GM21825 (cell line): Measurements from ENCODE around the gene STON2.

Experiments
- ATAC-seq: cut with Tn5 transposase; IDR thresholded peaks from one replicate; pipeline ENCODE4 v1.9.1; 2021; ENCODE audit warnings: mild to moderate bottlenecking, moderate library complexity; ENCODE audit not compliant: unreplicated experiment

Gene STON2

DNA sequence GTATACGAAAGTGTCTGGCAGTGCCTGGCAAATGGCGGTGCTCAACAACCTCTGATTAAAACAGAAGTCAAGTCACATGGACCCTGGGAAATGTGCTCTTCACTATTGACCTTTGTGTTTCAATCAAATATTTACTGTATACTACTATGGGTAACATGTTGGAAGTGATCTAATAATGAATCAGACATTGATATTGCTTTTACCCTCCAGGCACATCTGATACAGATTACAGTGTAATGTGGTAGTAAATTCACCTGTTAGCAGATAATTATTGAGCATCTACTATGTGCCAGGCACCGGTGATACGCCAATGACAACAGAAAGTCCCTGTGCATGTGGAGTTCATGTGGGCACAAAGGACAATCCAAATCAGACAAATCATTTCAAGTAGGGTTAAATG lies 63.1 kb downstream of the STON2 start:
- no peak for ATAC-seq

DNA sequence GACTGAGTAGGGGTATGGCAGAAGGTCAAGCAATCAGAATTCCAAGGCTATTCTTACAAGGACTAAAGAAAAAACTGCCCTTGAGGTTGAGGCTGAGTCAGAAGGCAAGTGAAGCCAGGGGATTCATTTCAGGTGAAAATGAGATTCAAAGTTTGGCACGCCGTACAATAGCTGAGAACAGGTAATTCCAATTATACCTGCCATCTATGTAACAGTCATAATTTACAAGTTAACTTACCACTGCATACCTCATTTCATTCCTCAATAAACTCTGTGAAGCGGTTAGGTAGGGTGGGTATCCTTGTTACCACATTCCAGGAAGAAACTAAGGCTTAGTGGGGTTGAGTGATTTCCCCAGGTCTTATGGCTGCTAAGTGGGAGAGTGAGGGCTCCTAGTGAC lies 64.1 kb downstream of the STON2 start:
- ATAC-seq: no peak

DNA sequence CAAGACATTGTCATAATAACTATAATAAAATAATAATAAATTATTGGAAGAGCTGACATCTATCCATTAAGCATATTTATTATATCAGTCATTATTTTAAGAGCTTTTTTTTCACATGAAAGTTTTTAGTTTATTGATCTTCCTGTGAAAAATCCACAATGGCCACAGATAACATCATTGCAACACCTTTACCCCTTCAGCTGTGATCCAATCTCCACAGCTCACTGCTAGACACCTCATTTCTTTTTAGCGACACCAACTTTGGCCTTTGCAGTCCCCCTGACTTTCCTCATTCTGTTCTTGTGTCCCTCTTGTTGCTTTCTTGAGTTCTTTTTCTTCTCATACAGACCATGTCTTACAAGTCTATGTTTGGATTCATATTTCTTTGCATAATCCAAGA lies 67.4 kb downstream of the STON2 start:
- no peak for ATAC-seq

DNA sequence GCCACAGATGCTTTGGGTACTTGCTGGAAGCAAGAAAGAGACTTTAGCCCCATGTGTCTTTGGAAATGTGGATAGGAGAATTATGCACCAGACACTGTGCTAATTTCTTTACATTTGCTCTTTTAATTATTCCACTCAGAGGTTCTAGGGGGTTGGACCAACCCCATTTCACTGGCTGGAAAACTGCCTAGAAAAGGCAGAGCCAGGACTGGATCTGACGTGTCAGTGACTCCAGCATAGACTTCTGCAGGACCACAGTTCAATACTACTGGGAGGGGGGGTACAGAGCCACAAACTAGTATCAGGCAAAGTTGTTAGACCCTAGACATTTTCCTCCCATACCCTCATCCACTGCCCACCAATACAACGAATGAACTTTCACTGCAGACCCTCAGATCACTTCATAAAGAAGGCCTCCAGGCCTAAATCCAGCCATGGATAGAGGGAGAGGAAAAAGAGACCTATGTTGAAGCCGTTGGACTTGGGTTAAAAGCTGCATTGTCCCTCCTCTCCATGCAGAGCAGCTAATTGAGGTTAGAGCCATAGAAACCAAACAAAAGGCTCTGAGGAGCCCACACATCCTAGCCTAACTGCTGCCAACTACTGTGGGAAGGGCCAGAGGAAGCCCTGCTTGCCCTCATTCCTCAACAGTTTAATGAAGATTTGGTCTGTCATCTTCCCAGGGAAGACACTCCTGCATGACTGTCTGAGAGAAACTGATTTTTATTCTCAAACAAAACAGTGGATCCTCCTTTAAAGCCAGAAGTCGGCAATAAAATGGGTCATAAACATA lies 68.7 kb downstream of the STON2 start:
- ATAC-seq: no peak

DNA sequence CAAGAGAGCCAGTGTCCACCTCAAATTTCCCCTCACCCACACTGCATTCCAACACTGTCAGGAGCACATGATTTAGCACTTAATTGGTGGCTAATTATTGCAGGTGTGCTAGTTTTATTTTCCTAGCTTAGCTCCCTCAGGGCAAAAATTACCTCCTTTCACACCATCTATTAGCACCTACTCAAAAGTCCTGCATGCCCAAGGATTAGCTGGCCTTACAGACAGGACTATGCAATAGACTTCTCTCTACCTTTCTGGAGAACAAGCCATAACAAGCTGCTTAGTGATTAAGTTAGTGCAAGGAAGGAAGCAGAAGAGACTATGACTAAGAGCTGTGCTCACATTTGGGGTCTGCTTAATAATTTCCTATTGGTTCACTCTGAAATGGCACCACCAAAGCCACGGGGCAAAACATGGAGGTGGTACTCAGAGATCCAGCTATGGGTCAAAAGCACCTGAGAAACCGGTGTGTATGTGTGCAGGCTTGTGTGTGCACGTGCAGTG lies 69.5 kb downstream of the STON2 start:
- no peak for ATAC-seq

DNA sequence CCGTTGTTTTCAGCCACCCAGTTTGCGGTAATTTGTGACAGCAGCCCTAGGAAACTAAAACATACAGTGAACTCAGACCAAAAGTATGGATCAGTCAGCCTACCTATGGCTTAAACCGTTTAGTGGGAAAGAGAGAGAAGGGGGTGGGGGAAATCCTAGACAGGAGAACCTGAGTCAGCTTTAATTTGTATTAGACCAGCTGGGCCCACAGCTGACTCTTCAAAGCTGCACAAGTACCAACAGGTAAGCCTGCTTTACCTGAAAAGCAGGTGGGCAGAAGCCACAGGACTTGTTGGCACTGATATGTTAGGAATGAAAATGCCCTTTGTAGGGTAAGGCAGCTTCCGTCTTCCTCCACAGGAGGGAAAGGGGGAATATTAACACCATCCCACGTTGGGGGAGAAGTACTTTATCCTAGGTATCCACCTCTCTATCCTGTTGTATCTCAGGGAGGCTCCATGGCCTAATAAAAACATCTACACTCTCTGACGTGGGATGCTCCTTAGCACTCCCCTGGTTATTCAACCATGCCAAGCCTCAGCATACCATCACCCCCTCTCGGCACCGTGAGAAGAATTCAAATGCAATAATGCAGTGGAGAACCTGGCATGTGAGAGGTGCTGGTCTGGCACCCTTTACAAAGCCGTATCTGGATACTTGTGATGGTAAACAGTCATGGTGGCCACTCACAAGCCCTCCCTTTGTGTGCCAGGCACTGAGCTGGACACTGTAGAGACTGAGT lies 70.3 kb downstream of the STON2 start:
- ATAC-seq: no peak

DNA sequence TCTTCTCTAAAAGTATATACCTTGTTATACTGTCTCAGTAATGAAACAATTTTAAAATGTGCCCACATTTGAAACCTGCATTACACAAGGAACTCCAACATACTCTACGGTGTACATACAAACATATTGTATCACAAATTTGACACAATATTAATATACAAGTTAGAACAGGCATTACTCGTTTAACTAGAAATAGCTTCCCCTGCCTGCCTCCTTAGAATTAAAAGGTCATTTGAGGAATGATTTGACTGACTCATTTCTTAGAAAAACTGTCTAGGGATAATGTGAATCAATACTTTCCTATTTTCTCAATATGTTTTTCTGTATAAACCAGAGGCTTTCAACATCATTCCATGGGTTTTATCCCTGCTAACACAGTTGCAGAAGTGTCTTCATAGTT lies 73.7 kb downstream of the STON2 start:
- ATAC-seq: no peak

DNA sequence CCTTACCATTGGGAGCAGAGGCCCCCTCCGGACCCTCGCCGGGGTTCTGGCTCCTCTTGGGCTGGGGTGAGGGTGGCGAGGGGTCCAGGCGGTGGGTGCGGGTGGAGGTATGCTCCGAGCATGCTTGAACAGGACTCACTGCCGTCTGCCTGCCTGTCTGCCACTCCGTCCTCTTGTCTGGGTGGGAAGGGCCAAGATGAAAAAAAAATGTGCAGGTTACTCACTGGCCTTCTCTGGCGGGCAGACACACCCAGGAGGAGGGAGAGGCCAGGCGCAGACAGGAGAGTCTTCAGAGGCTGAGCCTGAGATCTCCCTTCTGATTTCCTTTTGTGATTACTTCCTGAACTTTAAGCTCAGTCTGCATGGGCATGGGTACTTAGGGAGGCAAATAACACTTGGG lies 76.1 kb downstream of the STON2 start:
- no peak for ATAC-seq

DNA sequence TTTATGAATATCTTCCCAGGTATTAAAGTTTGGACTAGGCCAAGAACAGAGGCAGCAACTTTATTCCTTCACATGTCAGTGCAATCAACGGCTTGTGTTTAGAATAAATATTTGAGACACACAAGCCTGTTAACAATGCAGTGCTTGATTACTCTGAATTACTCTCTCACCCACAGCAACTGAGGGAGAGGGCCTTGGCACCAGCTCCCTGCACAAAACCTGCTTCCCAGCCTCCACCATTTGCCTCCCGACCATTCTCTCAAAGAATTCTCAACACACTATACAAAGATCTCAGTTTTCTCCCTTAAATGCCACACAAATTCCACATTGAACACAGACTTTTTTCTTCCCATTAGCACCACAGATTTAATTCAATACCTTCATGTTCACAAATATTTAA lies 77.0 kb downstream of the STON2 start:
- ATAC-seq: no peak

DNA sequence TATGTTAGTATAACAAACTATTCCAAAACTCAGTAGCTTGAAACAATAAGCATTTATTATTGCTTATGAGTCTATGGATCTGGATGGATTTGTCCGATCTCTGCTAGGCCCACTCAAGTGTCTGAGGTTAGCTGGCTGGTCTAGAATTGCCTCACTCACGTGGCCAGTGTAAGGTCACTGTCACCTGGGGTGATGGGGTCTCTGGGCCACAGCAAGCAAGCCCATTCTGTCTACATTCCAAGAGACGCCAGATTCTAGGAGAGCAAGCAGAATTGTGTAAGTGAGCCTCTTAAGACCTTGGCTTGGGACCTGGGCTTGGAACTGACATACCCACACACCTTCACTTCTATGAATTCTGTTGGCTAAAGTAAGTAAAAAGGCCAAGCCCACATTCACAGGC lies 80.2 kb downstream of the STON2 start:
- no peak for ATAC-seq

DNA sequence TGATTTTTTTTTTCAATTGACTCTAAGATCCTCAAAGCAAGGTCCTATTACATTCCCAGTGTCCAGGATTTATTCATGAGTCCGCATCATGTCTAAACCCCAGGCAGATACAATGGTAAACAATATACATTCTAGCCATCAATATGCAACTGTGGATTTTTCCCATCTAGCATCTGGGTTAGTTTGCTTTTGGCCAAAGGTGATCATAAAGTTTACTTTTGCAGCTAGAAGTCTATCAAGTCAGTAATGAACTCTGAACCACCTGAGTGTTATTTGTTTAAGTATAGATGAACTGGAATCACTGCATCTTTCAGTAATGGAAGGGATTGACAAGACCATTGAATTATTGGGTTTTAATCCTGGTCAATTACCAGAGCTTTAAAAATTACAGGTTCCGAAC lies 80.8 kb downstream of the STON2 start:
- no peak for ATAC-seq

DNA sequence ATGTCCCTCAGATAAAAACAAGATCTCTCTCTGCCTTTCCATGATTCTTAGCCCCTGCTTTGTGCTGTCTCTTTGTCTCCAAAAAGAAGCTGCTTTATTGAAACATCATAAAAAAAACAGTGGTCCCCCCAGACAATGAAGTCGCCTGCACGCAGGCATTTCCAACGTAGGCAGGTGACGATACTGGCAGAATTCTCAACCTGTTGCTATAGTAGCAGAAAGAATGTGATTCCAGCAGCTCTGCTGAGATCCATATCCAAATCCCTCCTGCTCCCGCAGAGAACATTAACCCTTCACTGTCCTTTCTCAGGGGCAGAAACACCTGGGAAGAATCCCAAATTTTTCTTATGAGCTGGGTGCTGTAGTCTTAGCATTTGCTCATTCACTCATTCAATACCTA lies 84.8 kb downstream of the STON2 start:
- no peak for ATAC-seq

DNA sequence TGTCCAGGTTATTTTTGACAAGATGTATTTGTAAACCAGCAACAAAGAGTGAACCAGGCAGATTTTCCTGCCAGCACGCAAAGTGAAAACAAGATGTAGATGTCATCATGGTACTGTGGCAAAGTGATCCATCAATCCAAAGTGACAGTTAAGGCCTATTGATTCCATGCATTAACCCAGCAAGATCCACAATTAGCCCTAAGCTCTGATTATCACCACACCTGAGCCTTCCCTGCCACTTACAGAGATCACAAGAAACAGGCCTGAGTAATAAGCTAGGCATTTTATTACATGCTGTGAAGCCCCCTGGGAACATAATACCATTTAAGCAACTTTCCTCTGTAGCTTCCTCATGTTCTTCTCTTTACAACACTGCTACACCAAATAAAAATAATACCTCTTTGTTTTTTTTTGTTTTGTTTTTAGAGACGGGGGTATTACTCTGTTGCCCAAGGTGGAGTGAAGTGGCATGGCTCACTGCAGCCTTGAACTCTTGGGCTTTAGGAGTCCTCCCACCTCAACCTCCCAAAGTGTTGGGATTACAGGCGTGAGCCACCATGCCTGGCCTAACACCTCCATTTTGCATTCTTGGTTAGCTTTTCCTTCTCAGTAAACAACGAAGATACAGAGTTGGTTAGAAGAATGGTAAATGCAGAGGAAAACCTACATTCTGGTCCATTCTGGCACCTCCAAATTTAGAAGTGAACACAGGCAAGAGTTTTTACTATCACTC lies 85.5 kb downstream of the STON2 start:
- no peak for ATAC-seq

DNA sequence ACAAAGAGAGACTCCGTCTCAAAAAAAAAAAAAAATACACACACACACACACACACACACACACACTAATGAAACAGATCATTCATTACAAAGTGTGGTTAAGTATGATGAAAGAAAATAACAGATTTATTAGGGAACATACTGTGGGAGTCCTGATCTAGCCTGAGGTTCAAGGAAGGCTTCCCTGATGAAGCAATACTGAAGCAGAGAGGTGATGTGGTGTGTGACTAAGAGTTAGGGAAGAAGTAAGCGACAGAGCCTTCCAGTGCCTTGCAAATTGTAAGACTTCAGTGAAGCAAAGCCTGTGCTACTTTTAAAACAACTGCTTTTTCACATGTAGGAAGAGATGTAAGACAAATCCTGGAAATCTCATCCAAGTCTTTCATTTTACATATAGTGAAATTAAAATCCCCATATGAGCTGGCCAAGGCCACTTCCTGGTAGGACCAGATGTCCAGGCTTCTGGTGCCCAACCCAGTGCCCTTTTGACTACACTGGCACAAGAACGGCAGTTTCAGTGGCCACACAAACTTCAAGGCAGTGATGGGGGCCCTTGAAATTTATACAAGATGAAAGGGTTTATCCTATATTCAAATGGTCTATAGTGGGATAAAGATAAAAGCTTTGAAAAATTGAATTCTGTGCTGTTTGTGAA lies 86.2 kb downstream of the STON2 start:
- ATAC-seq: no peak

DNA sequence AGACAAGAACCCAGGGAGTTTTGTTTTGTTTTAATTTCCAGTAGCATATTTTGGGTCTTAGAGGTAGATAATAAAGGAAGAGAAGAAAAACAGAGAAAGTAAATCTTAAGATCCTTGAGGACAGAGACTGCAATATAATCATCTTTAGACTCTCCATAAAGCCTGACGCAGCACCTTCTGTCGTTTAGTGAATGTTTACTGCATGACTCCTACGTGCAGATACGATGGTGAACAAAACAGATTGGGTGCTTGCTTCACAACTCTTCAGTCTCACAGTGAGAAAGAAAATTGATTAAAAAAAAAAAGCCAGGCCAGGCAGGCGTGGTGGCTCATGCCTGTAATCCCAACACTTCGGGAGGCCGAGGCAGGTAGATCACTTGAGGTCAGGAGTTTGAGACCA lies 86.9 kb downstream of the STON2 start:
- no peak for ATAC-seq

DNA sequence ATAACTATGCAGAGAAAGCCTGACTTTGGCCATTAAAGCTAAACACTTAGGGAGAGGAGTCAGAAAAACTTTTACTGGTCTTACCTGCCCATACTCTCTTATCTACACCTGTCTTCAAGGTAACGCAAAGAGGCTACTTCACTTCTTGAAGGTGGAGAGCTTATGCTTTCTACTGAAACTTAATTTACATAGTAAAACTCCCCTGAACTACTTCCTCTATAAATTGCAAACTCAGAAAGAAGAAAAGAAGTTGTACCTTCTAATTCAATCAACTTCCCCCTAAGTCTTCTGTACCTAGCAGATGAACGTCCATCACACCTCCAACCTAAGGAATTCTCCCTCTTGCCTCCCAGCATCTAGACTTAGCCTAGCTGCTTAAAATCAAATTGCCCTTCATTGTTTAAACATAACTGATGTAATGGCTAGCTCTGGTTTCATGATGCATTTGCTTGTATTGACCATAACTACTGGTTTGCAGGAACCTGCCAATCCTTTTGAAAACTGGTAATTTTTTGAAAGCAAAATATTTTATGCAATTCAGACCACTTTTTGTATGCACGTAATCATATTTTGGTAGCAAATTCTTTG lies 87.7 kb downstream of the STON2 start:
- no peak for ATAC-seq

DNA sequence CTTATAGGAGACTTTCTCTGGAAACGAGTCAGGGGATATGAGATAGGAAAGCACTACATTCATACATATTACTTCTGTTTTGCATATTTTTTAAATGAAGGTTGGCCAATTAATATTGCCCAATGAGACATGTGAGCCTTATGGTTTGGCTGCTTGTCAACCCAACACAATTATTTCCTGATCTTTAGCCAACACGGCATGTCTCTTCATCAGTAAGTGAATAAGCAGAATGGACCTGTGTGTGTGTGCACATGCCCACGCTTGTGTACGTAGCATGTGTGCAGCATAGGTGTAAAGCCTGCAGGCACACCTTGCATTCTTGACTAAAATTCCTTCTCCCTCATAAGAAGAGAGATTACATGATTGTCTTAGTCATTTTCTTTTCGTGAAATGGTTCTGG lies 88.3 kb downstream of the STON2 start:
- no peak for ATAC-seq

DNA sequence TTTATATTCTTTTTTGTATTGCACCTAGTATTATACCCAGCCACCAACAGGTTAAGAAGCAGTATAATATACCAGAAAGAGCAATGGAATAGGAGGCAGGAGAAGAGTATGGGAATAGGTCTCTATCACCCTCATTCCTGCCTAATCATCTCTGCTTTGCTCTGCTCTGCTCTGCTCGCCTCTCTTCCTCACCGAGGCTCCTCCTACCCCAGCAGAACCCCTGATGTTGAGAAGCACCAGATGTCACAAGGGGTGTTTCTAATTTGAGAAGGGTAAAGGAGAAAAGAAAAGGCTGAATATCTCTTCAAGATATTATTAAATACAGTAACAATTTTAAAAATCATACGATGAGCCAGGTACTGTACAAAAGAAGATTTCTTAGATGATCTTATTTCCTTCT lies 89.0 kb downstream of the STON2 start:
- ATAC-seq: no peak

DNA sequence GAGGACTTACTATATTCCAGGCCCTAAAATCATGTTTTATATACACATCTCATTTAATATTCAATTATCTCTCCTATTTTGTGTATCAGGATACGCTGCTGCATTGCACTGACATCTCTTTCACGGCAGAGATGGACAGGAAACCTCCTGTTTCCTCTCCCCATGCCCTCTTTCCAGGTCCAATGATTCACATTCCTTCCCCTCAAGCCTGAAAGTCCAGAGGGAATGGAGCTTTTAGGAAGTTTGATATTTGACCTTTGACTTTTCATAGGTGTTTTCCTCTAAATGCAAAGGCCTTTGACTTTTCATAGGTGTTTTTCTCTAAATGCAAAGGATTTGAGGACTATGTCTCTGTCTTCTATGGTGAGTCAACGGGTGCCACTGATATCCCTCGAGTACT lies 89.5 kb downstream of the STON2 start:
- ATAC-seq: no peak

DNA sequence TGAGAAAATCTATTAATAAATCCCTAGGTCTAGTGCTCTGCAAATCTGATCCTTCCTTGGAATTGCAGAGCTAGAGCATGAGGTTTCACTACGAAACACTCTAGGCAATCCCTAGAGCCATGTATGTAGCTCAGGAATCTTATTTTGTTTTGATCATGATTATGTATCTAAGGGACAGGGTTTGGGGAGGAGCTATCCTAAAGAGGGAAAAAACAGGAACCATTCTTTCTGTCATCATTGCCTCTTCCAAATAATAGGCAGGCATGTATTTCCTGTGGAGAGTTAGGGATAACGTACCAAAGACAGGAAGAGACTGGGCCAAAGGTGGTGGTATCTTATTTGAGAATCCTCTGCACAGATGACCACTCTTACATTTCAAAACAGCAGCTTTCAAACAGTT lies 90.6 kb downstream of the STON2 start:
- no peak for ATAC-seq

DNA sequence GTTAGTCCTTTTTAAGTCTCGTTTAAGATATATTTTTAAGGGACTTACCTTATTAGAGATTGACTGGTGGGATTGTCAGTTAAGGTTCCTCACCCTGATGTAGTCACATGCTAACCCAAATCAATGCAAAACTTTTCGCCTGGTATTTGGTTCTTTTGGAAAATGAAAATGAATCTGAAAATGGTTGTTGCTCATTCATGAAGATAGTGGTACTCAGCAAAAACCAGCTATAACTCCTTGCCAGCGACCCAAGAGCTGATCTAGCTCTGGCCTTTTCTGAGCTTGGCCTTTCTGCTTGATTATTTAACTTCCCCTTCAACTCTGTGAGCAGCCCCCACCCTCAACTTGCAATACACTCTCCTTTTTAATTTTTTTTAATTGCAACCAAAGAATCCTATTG lies 94.4 kb downstream of the STON2 start:
- no peak for ATAC-seq
